ENCODE results near the gene UTP4. TPM values are rescaled to one million over a fixed set of nuclear protein-coding genes. Genes with fewer than 3 reads are reported as not detected.

UTP4 gene
- total RNA-seq, 1 experiment from 2014 or later = 26.9 TPM

DNA sequence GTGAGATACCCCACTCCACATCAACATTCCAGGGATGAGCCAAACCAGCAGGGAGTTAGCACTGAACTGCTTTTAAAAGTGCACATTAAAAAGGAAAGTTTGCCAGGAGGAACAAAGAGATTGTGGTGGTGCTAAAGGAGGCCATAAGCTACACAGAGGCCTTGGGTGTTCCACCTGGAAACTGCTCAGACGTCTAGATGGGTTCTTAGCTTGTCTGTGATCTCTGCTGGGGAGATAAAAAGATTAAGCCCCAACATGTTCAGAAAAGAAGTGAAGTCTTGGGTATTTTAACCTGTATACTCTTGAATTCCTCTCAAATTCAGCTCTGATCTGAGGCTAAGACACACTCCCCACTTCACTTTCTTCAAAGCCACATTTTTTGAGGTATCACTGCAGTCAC lies 16.6 kb upstream of the UTP4 start:
- intact Hi-C loops (cut with micrococcal nuclease) = no loop called here
- BruUV-seq (replicated peaks) = no TSS peak
- CTCF ChIA-PET = no interaction called here

DNA sequence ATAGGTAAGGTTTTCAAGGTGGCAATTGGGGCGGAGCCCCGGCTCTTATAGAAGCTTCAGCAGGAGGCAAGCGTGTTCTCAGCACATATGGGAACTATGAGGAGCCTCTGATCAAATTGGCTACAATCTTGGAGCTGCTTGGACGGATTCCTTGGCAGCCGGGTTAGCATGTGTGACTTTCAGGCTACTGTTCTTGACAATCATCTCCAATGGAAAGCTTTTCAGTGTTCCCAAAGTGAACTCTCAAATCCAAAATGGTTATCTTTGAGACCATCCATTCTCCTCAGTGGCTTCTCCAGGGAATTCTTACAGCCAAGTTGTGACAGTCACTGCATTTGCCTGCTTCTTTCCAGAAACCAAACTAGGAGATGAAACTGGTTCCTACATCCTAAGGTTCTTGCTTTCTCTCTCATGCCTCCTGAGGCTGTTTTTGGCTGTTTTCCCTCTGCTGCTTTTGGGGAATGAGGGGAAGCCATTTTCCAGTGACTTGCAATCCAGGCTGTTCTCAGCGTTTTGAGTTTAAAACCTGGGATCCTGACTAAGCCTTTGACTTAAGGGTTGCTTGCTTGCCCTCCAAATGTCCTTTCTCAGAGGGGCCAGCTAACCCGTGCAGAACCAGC lies 16.1 kb upstream of the UTP4 start:
- Histone ChIP-seq H3K27me3 (ENCODE audit: low read length) (no peaks in the 10 kb centered on the region), H3K9me2 (replicated peaks; ENCODE audit: low read length) (no peaks in the 10 kb centered on the region), H3K4me3 (ENCODE audit: low read length) (no peak overlapping the region), H3K36me3 (ENCODE audit: low read depth, low read length) (peaks cover 46% of the 10 kb centered on the region), H3K79me2 (ENCODE audit: low read length) (0 out of 2 replicates have a peak, but pooled peaks cover 6% of the 10 kb centered on the region), H2AFZ (ENCODE audit: low read length) (no peak overlapping the region), H3K9ac (ENCODE audit: low read length) (no peak overlapping the region), H3K4me2 (ENCODE audit: low read length) (no peak overlapping the region), H4K20me1 (ENCODE audit: low read length) (peaks cover 10% of the 10 kb centered on the region; the same call in 1 of the 2 replicates), H3K9me3 (ENCODE audit: low read length) (no peaks in the 10 kb centered on the region), H3K4me1 (ENCODE audit: insufficient read depth, low read length) (peaks cover 10% of the 10 kb centered on the region; the same call in 1 of the 2 replicates), H3K27ac (ENCODE audit: low read length) (no peak overlapping the region), H3F3A (ENCODE audit: low read length, unreplicated experiment) (peaks cover 10% of the 10 kb centered on the region)
- CTCF ChIA-PET = no interaction called here
- no TSS peak for BruUV-seq (replicated peaks)
- DNase-seq (no peak), ATAC-seq (no peak)
- no peak for TF ChIP-seq EZH2phosphoT487 (IDR thresholded peaks at IDR 0.05; ENCODE audit: borderline replicate concordance, low read length)
- TF ChIP-seq, protein P1, sequence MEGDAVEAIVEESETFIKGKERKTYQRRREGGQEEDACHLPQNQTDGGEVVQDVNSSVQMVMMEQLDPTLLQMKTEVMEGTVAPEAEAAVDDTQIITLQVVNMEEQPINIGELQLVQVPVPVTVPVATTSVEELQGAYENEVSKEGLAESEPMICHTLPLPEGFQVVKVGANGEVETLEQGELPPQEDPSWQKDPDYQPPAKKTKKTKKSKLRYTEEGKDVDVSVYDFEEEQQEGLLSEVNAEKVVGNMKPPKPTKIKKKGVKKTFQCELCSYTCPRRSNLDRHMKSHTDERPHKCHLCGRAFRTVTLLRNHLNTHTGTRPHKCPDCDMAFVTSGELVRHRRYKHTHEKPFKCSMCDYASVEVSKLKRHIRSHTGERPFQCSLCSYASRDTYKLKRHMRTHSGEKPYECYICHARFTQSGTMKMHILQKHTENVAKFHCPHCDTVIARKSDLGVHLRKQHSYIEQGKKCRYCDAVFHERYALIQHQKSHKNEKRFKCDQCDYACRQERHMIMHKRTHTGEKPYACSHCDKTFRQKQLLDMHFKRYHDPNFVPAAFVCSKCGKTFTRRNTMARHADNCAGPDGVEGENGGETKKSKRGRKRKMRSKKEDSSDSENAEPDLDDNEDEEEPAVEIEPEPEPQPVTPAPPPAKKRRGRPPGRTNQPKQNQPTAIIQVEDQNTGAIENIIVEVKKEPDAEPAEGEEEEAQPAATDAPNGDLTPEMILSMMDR (conservative IDR thresholded peaks at IDR 0.05; ENCODE audit: low read depth, low read length) = no peak
- TF ChIP-seq EZH2 (IDR thresholded peaks at IDR 0.05; ENCODE audit: low read length, unreplicated experiment) = no peak
- intact Hi-C loops (cut with micrococcal nuclease) = no loop called here
- POLR2A ChIA-PET (ENCODE audit: unreplicated experiment) = no interaction called here

More for the DNA sequence above, 16.6 kb upstream of the UTP4 start:
- H3K27me3 ChIP-seq (ENCODE audit: low read length) = no peaks in the 10 kb centered on the region
- no peaks in the 10 kb centered on the region for H3K9me2 ChIP-seq (replicated peaks; ENCODE audit: low read length)
- peaks cover 49% of the 10 kb centered on the region for H3K36me3 ChIP-seq (ENCODE audit: low read depth, low read length)
- POLR2A ChIA-PET (ENCODE audit: unreplicated experiment) = no interaction called here
- H3K9ac ChIP-seq (ENCODE audit: low read length) = no peak overlapping the region
- peaks cover 12% of the 10 kb centered on the region for H3K4me1 ChIP-seq (ENCODE audit: insufficient read depth, low read length)
- DNase-seq (no peak), ATAC-seq (no peak)
- peaks cover 9% of the 10 kb centered on the region; the same call in 1 of the 2 replicates for H3K79me2 ChIP-seq (ENCODE audit: low read length)
- peaks cover 10% of the 10 kb centered on the region for H3F3A ChIP-seq (ENCODE audit: low read length, unreplicated experiment)
- no peak overlapping the region for H2AFZ ChIP-seq (ENCODE audit: low read length)
- H3K4me2 ChIP-seq (ENCODE audit: low read length) = no peak overlapping the region
- H3K4me3 ChIP-seq (ENCODE audit: low read length) = no peak overlapping the region
- H3K27ac ChIP-seq (ENCODE audit: low read length) = no peak overlapping the region
- H3K9me3 ChIP-seq (ENCODE audit: low read length) = no peaks in the 10 kb centered on the region
- no peak for TF ChIP-seq EZH2 (IDR thresholded peaks at IDR 0.05; ENCODE audit: low read length, unreplicated experiment)
- no peak for TF ChIP-seq EZH2phosphoT487 (IDR thresholded peaks at IDR 0.05; ENCODE audit: borderline replicate concordance, low read length)
- TF ChIP-seq, protein P1 (conservative IDR thresholded peaks at IDR 0.05; ENCODE audit: low read depth, low read length) = no peak
- peaks cover 11% of the 10 kb centered on the region; the same call in 1 of the 2 replicates for H4K20me1 ChIP-seq (ENCODE audit: low read length)

DNA sequence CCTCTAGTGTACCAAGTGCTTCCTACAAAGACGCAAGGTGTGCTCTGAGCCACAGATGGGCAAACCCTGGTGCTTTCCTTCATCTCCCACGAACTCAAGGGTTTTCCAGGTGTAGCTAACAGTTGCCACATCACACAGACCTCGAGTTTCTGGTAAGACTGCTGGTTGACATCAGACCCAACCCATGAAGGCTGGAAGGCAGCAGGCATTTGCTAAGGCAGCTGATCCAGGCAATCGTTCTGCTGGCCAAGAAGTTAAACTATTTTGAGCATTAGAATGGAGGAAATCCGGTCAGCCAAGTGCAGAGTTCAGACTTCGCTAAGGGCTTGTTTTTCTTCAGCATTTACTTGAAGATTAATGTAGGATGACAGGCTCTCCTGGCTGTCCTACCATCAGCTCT lies 15.5 kb upstream of the UTP4 start:
- H3F3A ChIP-seq (ENCODE audit: low read length, unreplicated experiment) = peaks cover 10% of the 10 kb centered on the region
- no peaks in the 10 kb centered on the region for H3K27me3 ChIP-seq (ENCODE audit: low read length)
- 0 out of 2 replicates have a peak, but pooled peaks cover 4% of the 10 kb centered on the region for H3K79me2 ChIP-seq (ENCODE audit: low read length)
- ChIA-PET CTCF (no interaction called here), POLR2A (ENCODE audit: unreplicated experiment) (no interaction called here)
- BruUV-seq (replicated peaks) = no TSS peak
- intact Hi-C loops (cut with micrococcal nuclease) = no loop called here
- H2AFZ ChIP-seq (ENCODE audit: low read length) = no peak overlapping the region
- TF ChIP-seq EZH2phosphoT487 (IDR thresholded peaks at IDR 0.05; ENCODE audit: borderline replicate concordance, low read length) = no peak
- no peak for TF ChIP-seq EZH2 (IDR thresholded peaks at IDR 0.05; ENCODE audit: low read length, unreplicated experiment)
- TF ChIP-seq, protein P1 (conservative IDR thresholded peaks at IDR 0.05; ENCODE audit: low read depth, low read length) = no peak
- H3K4me1 ChIP-seq (ENCODE audit: insufficient read depth, low read length) = peaks cover 4% of the 10 kb centered on the region; the same call in 1 of the 2 replicates
- DNase-seq (no peak), ATAC-seq (no peak)
- no peak overlapping the region for H3K9ac ChIP-seq (ENCODE audit: low read length)
- H3K27ac ChIP-seq (ENCODE audit: low read length) = no peak overlapping the region
- H3K4me3 ChIP-seq (ENCODE audit: low read length) = no peak overlapping the region
- H3K9me3 ChIP-seq (ENCODE audit: low read length) = no peaks in the 10 kb centered on the region
- peaks cover 8% of the 10 kb centered on the region; the same call in 1 of the 2 replicates for H4K20me1 ChIP-seq (ENCODE audit: low read length)
- no peak overlapping the region for H3K4me2 ChIP-seq (ENCODE audit: low read length)
- H3K9me2 ChIP-seq (replicated peaks; ENCODE audit: low read length) = no peaks in the 10 kb centered on the region
- H3K36me3 ChIP-seq (ENCODE audit: low read depth, low read length) = peaks cover 43% of the 10 kb centered on the region

All from PC-3 (cell line).